ENCODE measurements around the gene RAB9A. TPM values are rescaled to one million over a fixed set of nuclear protein-coding genes. Genes with fewer than 3 reads are reported as not detected.
A peak's percentile ranks its signal among the peaks of the same experiment; 100 is the strongest.

Gene RAB9A
- total and polyA plus RNA-seq, 9 of the 15 experiments (the other 6 are each of a cell fraction or from before 2014, with no cell fraction given), result 13.5 to 20.8 (median 17.7) TPM

- no peak for TF ChIP-seq ZMIZ1 (IDR thresholded peaks at IDR 0.05; ENCODE audit: low read depth in 2 of 2, low read length in 2 of 2)
- TF ChIP-seq SFPQ (IDR thresholded peaks at IDR 0.05; ENCODE audit: low read depth, low read length), result no peak
- no peak for TF ChIP-seq WHSC1 (IDR thresholded peaks at IDR 0.05; ENCODE audit: low read length)
- peak; percentile 58 to 94 (median 89) for TF ChIP-seq YY1 (IDR thresholded peaks at IDR 0.05; ENCODE audit: borderline replicate concordance in 1 of 3, control insufficient read depth in 1 of 3, extremely low read depth in 1 of 3, insufficient read depth in 3 of 3, insufficient read length in 1 of 3, insufficient replicate concordance in 2 of 3, low read depth in 1 of 3, low read length in 2 of 3)
- no peak for TF ChIP-seq KLF16 (IDR thresholded peaks at IDR 0.05)
- TF ChIP-seq ESRRB (CRISPR knock-in tag; IDR thresholded peaks at IDR 0.05; ENCODE audit: borderline replicate concordance), result no peak
- TF ChIP-seq CHD4 (IDR thresholded peaks at IDR 0.05; ENCODE audit: insufficient read depth, insufficient replicate concordance, low read depth, low read length, poor library complexity, severe bottlenecking), result no peak
- TF ChIP-seq ZZZ3 (IDR thresholded peaks at IDR 0.05), result no peak
- no peak for TF ChIP-seq HBP1 (CRISPR knock-in tag; IDR thresholded peaks at IDR 0.05)
- TF ChIP-seq XRCC4 (IDR thresholded peaks at IDR 0.05; ENCODE audit: extremely low read depth, insufficient read depth, insufficient read length), result no peak
- no peak for TF ChIP-seq HDAC3 (IDR thresholded peaks at IDR 0.05; ENCODE audit: borderline replicate concordance, partially characterized antibody)
- TF ChIP-seq SP2 (IDR thresholded peaks at IDR 0.05; ENCODE audit: extremely low read depth, low read depth, low read length, poor library complexity, severe bottlenecking), result no peak
Observed at GRCh38 chrX:13652850-13653693, 35.9 kb upstream of the RAB9A start, which contains the start of gene TCEANC (continued).
